Measurements from ENCODE around the gene LHX6. TPM values are rescaled to one million over a fixed set of nuclear protein-coding genes. Genes with fewer than 3 reads are reported as not detected.

The LHX6 gene
- total and polyA plus RNA-seq, 9 of the 15 experiments (the other 6 are each of a cell fraction or from before 2014, with no cell fraction given): 2.8 to 16.3 (median 7.9) TPM

DNA sequence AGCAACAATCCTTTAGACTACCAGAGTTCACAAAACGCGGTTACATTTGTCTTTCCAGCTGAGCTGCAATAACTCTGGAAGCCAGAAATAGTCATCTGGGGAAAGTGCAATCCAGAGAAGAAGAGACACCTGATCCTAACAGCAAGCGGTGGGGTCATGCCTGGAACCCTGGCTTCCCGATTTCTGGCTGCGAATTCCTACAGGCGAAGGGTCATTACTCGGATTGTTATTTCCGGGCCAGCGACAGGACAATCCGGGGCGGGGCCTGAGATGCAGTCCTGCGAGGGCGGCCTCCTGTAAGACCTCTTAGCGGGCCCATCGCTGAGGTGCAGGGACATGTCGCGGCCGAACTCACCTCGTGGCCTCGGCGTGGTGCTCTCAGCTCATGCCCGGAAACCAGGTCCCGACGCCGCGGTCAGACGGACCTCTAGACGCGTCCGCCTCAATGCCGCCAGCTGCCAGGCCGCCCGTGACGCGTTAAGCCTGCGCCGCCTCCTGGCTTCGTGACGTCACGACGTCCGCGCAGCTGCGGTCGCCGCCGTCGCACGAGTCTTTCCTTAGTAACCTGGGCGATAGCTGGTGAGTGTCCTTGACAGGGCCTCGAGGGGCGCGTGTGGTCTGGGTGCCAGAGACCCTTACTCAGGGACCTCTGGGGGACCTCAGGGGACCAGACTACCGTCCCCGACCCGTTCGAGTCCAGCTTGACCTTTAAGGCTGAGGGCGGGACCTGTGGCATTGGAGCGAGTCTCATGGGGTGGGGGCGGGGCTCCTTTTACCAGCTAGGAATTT, 35.8 kb upstream of the LHX6 start, which contains the start of the genes MRRF and RBM18 (continued):
- TF ChIP-seq, protein P1, sequence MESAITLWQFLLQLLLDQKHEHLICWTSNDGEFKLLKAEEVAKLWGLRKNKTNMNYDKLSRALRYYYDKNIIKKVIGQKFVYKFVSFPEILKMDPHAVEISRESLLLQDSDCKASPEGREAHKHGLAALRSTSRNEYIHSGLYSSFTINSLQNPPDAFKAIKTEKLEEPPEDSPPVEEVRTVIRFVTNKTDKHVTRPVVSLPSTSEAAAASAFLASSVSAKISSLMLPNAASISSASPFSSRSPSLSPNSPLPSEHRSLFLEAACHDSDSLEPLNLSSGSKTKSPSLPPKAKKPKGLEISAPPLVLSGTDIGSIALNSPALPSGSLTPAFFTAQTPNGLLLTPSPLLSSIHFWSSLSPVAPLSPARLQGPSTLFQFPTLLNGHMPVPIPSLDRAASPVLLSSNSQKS (CRISPR knock-in tag; IDR thresholded peaks at IDR 0.05): no peak
- TF ChIP-seq, protein P2, sequence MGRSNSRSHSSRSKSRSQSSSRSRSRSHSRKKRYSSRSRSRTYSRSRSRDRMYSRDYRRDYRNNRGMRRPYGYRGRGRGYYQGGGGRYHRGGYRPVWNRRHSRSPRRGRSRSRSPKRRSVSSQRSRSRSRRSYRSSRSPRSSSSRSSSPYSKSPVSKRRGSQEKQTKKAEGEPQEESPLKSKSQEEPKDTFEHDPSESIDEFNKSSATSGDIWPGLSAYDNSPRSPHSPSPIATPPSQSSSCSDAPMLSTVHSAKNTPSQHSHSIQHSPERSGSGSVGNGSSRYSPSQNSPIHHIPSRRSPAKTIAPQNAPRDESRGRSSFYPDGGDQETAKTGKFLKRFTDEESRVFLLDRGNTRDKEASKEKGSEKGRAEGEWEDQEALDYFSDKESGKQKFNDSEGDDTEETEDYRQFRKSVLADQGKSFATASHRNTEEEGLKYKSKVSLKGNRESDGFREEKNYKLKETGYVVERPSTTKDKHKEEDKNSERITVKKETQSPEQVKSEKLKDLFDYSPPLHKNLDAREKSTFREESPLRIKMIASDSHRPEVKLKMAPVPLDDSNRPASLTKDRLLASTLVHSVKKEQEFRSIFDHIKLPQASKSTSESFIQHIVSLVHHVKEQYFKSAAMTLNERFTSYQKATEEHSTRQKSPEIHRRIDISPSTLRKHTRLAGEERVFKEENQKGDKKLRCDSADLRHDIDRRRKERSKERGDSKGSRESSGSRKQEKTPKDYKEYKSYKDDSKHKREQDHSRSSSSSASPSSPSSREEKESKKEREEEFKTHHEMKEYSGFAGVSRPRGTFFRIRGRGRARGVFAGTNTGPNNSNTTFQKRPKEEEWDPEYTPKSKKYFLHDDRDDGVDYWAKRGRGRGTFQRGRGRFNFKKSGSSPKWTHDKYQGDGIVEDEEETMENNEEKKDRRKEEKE (IDR thresholded peaks at IDR 0.05; ENCODE audit: borderline replicate concordance in 1 of 2, control insufficient read depth in 1 of 2, low read depth in 2 of 2, low read length in 1 of 2): 0 out of 4 replicates have a peak, but pooled peaks of 1 of the 2 experiments have one; percentile 43
- TF ChIP-seq, protein P3, sequence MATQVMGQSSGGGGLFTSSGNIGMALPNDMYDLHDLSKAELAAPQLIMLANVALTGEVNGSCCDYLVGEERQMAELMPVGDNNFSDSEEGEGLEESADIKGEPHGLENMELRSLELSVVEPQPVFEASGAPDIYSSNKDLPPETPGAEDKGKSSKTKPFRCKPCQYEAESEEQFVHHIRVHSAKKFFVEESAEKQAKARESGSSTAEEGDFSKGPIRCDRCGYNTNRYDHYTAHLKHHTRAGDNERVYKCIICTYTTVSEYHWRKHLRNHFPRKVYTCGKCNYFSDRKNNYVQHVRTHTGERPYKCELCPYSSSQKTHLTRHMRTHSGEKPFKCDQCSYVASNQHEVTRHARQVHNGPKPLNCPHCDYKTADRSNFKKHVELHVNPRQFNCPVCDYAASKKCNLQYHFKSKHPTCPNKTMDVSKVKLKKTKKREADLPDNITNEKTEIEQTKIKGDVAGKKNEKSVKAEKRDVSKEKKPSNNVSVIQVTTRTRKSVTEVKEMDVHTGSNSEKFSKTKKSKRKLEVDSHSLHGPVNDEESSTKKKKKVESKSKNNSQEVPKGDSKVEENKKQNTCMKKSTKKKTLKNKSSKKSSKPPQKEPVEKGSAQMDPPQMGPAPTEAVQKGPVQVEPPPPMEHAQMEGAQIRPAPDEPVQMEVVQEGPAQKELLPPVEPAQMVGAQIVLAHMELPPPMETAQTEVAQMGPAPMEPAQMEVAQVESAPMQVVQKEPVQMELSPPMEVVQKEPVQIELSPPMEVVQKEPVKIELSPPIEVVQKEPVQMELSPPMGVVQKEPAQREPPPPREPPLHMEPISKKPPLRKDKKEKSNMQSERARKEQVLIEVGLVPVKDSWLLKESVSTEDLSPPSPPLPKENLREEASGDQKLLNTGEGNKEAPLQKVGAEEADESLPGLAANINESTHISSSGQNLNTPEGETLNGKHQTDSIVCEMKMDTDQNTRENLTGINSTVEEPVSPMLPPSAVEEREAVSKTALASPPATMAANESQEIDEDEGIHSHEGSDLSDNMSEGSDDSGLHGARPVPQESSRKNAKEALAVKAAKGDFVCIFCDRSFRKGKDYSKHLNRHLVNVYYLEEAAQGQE (IDR thresholded peaks at IDR 0.05; ENCODE audit: borderline replicate concordance): no peak
- TF ChIP-seq, protein P3 (CRISPR knock-in tag; IDR thresholded peaks at IDR 0.05; ENCODE audit: low read depth): no peak
- TF ChIP-seq EWSR1 (IDR thresholded peaks at IDR 0.05; ENCODE audit: borderline replicate concordance, low read depth, partially characterized antibody) (no peak), CHD2 (IDR thresholded peaks at IDR 0.05; ENCODE audit: low read depth, low read length) (no peak), ZNF184 (CRISPR knock-in tag; IDR thresholded peaks at IDR 0.05) (no peak), ZNF143 (CRISPR knock-in tag; IDR thresholded peaks at IDR 0.05) (no peak)
- TF ChIP-seq, protein P4, sequence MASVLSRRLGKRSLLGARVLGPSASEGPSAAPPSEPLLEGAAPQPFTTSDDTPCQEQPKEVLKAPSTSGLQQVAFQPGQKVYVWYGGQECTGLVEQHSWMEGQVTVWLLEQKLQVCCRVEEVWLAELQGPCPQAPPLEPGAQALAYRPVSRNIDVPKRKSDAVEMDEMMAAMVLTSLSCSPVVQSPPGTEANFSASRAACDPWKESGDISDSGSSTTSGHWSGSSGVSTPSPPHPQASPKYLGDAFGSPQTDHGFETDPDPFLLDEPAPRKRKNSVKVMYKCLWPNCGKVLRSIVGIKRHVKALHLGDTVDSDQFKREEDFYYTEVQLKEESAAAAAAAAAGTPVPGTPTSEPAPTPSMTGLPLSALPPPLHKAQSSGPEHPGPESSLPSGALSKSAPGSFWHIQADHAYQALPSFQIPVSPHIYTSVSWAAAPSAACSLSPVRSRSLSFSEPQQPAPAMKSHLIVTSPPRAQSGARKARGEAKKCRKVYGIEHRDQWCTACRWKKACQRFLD (CRISPR knock-in tag; IDR thresholded peaks at IDR 0.05): no peak; the same call in 1 of the 2 replicates
- TF ChIP-seq, protein P5, sequence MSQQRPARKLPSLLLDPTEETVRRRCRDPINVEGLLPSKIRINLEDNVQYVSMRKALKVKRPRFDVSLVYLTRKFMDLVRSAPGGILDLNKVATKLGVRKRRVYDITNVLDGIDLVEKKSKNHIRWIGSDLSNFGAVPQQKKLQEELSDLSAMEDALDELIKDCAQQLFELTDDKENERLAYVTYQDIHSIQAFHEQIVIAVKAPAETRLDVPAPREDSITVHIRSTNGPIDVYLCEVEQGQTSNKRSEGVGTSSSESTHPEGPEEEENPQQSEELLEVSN (IDR thresholded peaks at IDR 0.05; ENCODE audit: borderline replicate concordance in 1 of 2, extremely low read depth in 1 of 2, insufficient read depth in 1 of 2, insufficient read length in 1 of 2, low read depth in 1 of 2, low read length in 1 of 2, poor library complexity in 1 of 2, severe bottlenecking in 1 of 2): peak; percentile 93 to 96

Measured in K562 (cell line).